Diencephalon (tissue), 1 donor: Measurements from ENCODE around the gene MMP24OS. TPM values are rescaled to one million over a fixed set of nuclear protein-coding genes. Genes with fewer than 3 reads are reported as not detected.

Source experiments
- total RNA-seq: library from RNA; depleted of rRNA; stranded (reverse); fragments of >200 nt; gene quantifications from one replicate; pipeline ENCODE4 v1.2.3, GENCODE V29; 2014

MMP24OS gene
- 4.4 TPM for total RNA-seq

DNA sequence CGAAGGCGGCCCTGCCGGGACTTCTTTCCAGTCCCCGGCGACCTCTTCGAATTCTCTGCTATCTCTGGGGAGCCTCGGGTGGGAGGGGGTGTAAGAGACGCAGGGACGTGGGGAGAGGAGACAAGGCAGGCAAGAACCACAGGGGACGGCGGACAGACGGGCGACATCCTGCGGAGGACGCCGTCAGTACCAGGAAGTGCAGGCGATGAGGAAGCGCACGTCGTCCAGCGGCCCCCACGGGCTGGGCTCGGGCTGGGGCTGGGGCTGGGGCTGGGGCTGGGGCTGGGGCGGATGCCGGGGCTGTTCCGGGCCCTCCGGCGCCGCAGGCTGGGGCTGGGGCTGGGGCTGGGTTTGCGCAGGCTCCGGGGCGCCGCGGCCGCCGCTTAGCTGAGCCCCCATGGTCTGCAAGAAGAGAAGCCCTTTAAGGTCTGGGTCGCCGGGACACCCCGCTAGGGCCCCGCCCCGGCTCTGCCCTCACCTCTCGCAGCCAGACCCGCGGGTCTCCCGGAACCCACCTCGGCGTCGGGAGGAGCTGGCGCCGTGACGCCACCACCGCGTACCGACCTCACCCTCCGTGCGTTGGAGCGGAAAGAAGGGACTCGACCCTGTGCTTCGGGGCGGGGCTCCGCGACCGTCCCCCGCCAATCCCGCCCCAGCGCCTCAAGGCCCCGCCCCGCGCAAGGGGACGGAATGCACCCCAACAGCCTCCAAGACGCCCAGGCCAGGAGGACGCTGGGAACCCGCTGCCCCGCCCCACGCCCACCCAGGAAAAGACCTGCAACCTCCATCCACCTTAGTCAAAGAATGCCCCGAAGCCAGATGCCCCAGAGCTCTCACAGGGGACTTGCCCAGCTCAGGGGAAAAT lies at the start of gene MMP24OS:
Gene MMP24OS, minus strand, starts transcription at position 592 of the 865 bp plus-strand sequence. Its CDS starts 193 bp downstream, at position 399.

DNA sequence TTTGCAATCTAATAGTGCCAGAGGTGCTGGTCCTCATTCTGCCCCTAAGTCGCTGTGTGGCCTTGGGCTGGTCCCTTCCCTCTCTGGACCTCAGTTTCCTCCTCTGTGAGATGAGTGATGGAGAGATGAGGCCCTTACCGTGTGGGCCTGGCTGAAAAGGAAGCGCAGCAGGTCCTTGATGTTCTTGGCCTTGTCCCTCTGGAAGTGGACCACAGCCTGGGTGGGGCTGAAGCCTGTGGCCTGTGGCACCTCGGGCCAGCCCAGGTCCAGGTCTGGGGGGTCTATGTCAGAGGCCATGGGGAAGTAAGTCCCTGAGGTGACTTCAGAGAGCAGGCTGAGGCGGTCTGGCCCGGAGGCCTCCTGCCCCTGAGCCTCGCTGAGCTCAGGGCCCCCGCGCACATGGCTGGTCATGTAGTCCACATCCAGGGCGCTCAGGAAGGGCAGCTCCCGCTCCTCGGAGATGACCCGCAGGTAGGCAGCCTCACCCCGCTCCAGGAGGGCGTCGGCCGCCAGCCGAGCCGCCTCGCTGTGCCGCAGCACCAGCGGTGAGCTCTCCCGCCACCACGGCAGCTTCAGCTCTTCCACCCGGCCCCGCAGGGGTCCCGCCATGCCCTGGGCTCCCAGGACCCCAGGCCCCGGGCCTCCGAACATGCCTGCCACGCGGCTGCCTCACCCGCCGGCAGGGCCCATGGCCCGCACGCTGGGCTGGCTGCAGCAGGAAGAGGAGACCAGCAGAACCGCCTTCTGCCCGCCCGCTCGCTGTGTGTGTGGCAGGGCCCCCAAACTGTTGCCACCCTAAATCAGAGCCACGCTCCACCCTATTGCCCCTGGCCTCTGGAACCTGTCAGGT lies 14.0 kb upstream of the MMP24OS start, which contains the start of gene FAM83C:
Gene FAM83C, minus strand, starts transcription at position 772 of the 850 bp plus-strand sequence. Its CDS starts 121 bp downstream, at position 651.

DNA sequence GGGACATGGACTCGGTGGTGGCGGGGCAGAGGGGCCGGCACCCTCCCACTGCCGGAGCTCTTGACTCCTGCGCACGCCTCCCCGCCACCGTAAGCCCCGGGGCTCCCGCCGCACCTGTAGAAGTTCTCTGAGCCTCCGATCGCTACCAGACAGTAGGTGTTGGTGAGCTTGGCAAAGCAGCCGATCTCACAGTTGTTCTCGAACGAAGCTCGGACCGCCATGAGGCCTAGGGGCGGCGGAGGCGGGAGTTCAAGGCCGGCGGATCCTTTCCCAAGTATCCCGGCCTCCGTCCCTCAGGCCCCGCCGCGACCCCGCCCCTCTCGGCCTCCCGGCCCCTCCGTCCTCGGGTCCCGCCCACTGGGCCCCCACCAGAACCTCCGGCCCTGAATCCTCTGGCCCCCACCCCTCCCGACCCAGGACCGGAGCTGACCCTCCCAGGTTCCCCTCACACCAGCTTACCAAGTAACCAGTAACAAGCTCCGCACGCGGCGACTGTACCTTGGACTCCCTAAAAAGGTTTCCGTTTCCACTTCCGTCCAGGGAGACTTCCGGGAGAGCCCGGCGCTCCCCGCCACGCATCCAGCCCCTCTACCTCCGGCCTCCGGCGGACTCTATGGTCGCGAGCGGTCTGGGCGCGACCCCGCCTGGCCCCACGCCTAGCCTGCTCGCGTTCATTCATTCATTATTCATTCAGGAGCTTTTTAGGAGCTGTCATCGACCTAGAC lies 6.5 kb upstream of the MMP24OS start, which contains the start of gene EIF6:
Gene EIF6, minus strand, starts transcription at position 506 of the 725 bp plus-strand sequence. Its CDS starts 285 bp downstream, at position 221.

Other genes with a start within 250 kb of the MMP24OS start
- 76.1 TPM for gene TRPC4AP, start 185.3 kb downstream of the MMP24OS start, total RNA-seq
- gene EDEM2, start 130.8 kb downstream of the MMP24OS start, total RNA-seq, result 12.0 TPM
- gene PROCR, start 106.0 kb downstream of the MMP24OS start, total RNA-seq, result 10.4 TPM
- 80.5 TPM for gene MMP24, start 51.4 kb downstream of the MMP24OS start, total RNA-seq
- gene EIF6, start 6.7 kb upstream of the MMP24OS start, total RNA-seq, result 56.1 TPM
- gene FAM83C, start 14.3 kb upstream of the MMP24OS start, total RNA-seq, result not detected
- 36.7 TPM for gene UQCC1, start 133.9 kb upstream of the MMP24OS start, total RNA-seq
- gene GDF5, start 160.1 kb upstream of the MMP24OS start, total RNA-seq, result 0.92 TPM
- gene CEP250, start 177.5 kb upstream of the MMP24OS start, total RNA-seq, result 24.7 TPM